Stromal cell of bone marrow (primary cell): Measurements from ENCODE around the gene HIPK2.

ENCODE experiments used
- DNase-seq: peaks from one replicate; pipeline ENCODE4 v3.0.0-alpha.2; 2012; ENCODE audit warnings: low read depth

Gene HIPK2

DNA sequence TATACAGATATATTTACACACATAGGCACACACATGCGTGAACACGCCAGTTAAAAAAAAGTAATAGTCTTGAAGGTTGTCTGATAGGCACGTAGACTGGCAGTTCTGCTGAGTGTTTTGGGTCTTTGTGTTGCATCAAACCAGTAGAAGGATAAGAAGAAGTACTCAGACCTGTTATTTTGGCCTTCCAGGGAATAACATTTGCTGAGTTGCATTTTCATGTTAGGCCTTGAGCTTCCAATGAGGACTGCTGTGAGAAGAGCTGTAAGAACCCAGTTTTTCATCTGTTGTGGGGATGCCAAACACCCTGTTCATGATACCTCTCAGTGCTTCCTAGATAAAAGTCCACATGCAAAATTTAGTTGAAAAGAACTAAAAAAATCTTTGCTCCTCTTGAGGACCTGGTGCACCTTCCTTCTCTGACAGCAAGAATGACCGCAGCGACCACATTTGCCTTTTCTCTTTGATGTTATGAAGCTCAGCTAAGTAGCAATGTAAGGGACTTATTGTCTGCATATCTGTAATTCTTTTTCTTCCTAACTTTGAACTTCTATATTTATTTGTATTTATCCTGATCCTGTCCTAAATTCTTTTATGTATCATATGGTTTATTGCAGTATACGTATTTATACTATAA, 27.2 kb downstream of the HIPK2 start:
- no peak for DNase-seq

- DNase-seq: no peak
These were observed 28.3 kb downstream of the HIPK2 start for GRCh38 chr7:139749545-139749944.

GRCh38 chr7:139748941-139749340, 28.9 kb downstream of the HIPK2 start:
- no peak for DNase-seq

DNA sequence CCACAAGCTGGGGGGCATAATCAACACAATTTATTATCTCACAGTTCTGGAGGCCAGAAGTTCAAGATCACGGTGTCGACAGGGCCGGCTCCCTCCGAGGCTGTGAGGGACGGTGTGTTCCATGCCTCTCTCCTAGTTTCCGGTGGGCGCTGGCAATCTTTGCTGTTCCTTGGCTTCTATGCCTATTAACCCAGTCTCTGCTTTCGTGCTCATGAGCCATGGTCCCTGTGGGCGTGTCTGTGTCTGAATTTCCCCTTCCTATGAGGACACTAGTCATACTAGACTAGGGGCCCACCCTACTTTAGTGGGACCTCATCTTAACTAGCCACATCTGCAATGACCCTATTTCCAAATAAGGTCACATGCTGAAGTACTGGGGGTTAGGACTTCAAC, 29.4 kb downstream of the HIPK2 start:
- DNase-seq: no peak

DNA sequence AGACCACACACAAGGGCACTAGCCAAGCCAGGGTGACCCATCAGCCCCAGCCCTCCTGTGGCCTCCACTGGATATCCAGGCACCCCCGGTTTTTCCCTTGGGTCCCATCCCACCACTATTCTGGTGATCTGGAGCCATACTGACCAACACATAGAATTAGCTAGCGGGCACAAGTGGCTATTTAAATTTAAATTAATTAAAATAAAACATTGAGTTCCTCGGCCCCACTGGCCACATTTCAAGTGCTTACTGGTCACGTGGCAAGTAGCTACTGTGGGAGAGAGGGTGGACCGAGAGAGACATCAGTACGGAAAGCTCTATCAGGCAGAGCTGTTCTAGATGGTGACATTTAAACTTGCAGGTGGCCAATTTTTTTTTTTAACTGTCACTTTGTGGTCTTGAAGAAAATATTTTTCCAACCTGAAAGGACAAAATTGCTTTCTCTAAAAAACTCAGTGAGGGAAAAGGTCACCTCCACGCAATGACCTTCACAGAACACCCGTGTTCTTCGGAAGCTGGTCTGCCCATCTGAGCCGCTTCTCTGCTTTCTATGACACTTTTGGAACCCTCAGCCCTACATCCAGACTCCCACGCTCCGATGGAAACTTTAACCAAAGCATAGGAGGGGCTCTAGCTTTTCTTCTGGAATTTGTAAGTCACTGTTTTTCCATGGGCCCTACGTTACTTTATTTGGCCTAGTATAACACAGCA, 30.0 kb downstream of the HIPK2 start:
- DNase-seq: no peak

- no peak for DNase-seq
These were observed 31.1 kb downstream of the HIPK2 start for GRCh38 chr7:139746652-139747051.

GRCh38 chr7:139745678-139746143, 32.1 kb downstream of the HIPK2 start:
- DNase-seq: no peak

DNA sequence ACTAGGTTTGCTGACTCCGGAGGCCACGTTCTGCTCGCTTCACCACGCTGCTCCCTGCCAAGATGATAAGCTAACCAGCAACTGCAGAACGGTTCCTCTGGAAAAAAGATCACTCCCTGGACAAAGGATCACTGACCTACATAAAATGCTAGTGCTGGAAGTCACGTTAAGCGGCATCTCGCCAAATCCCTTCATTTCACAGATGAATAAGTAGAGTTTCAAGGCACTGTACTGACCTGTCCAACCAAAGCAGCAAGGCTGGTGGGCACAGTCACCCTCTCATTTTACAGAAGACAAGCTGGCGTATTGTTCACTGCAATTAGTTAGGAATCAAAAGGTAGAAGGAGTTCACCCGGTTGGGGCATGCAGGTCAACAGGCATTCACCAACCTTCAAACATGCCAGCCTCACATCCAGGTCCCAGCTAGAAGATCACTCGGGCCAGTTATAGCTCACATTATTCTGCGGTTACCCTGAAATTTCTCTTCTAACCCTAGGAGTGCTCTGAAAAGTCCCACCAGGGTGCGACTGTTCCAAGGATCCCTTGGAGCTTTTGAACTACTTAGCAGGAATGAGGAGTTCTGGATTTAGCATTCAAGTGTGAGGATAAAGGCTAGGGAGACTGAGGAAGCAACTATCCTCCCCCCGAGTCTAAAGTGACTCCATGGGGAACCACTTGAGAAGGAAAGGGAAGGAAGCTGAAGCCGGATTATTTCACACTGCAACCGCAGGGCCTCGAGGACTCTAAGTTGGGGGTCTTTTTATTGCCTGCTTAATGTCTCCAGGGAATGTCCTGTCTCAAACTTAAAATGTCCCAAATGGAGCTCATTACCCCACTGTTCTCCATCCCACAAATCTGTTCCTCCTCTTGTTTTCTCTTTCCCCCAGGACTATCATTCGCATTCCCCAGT, 32.8 kb downstream of the HIPK2 start:
- DNase-seq: no peak

- no peak for DNase-seq
These were observed 33.6 kb downstream of the HIPK2 start for GRCh38 chr7:139743967-139744767.

GRCh38 chr7:139743267-139743966, 34.4 kb downstream of the HIPK2 start:
- no peak for DNase-seq

GRCh38 chr7:139741789-139742344, 35.9 kb downstream of the HIPK2 start:
- no peak for DNase-seq

- DNase-seq: no peak
These were observed 36.6 kb downstream of the HIPK2 start for GRCh38 chr7:139741239-139741638.

GRCh38 chr7:139739863-139740597, 37.8 kb downstream of the HIPK2 start:
- DNase-seq: no peak

DNA sequence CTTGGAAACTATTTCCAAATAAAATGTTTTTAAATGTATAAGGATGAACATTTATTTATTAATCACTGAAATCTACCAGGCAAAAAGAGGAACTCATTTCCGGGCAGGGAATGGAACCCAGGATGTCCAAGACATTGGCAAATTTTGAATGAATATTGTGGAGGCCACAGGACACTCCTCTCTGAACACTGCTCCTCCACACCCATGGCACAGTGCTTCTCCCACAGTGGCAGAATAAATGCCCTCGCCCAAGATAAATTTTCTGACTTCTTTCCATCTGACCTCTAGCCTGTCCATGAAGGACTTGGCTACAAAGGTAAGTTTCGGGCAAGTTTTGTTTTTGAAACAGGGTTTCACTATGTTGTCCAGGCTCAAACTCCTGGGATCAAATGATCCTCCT, 39.0 kb downstream of the HIPK2 start:
- DNase-seq: no peak

DNA sequence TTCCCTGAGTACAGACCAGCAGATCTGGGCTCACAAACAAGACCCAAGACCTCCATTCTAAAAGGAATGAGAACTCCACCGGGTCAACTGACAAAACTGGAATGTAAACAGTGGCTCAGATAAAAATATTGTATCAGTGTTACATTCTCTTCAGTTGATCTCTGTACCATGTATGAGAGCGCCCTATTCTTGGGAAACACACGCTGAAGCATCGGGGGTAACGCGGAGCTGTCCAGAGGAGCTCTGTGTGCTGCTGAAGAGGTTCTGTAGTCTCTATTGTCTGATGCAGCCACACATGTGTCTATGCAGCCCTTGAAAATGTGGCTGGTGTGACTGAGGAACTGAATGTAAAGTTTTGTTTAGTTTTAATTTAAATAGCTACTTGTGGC, 39.7 kb downstream of the HIPK2 start:
- DNase-seq: no peak

- DNase-seq: no peak
These were observed 40.3 kb downstream of the HIPK2 start for GRCh38 chr7:139737221-139738100.

GRCh38 chr7:139735912-139736595, 41.7 kb downstream of the HIPK2 start:
- no peak for DNase-seq

GRCh38 chr7:139735466-139735865, 42.3 kb downstream of the HIPK2 start:
- no peak for DNase-seq

DNA sequence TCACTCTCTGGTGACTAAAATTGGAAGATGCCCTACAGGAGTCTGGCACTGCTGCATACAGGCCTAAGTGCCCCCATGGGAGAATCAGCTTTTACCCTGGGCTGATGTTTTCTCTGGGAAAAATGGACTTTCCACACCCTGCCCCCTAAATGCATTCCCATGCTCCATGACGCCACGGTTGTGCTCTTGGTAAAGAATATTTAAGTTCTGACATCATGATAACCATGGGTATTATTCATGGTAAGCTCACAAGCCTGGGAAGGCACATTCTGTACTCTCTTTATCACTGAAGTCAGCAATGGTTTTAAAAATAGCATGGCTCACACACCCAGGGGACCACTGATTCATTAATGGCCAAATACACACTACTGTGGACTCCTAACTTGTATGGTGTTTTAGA, 43.4 kb downstream of the HIPK2 start:
- DNase-seq: peak; percentile 94
